GM12872 (cell line): ENCODE measurements around the gene SLC35A5.

Experiments used
- CTCF ChIP-seq: IDR thresholded peaks from 3 replicates; pipeline ENCODE4 v1.5.1; 2011; ENCODE audit warnings: low read depth, mild to moderate bottlenecking, low read length, moderate library complexity; ENCODE audit not compliant: insufficient read depth

The SLC35A5 gene

GRCh38 chr3:112604536-112604935 lies 42.7 kb downstream of the SLC35A5 start:
- no peak for TF ChIP-seq CTCF

DNA sequence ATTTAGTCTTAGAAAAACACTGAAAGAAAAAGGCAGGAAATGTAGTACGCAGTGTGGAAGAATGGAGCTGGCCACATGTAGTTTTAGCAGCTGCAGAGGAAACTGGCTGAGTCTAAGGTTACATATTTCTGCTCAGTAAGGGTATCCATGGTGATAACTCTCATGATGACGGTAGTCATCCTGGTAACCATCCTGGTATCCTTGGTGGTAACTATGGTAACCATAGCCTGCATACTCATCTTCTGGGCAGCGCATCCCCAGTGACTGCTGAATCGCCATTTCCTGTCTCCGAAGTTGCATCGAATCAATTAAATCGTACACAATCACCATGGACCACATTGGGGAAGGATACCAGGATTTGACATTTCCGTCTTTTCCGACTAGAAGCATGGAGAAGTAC lies 43.4 kb downstream of the SLC35A5 start:
- no peak for TF ChIP-seq CTCF

DNA sequence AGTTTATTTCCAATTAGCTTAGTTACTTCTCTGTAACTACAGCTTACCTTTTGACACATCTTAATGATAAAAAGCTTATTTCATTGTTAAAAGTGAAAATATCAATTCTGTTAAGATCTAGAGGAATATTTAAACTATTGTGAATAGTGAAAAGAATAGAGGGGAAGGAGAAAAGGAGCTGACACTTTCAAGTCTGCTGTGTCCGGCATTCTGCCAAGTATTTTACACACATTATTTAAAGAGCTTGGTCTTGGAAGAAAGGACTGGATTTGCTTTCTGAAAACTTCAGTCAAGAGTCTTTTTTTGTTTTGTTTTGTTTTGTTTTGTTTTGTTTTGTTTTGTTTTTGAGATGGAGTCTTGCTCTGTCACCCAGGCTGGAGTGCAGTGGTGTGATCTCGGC lies 44.3 kb downstream of the SLC35A5 start:
- TF ChIP-seq CTCF: no peak

DNA sequence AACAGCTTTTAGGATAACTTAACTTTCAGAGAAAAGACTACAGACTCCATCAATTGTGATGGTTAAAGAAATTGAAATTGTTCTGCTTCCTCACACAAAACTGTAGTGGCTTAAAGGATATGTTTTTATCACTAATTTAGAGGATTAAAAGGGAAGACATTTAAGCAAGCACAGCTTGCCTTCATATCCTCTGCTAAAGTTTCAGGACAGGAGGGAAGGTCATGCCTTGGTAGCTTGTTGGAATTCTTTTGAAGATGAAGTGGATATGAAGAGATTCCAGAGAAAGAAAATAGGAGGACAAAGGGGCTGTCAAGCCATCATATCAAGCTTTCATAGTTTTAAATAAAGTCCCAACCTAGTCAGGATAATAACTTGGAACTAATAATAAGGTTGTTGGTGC lies 46.0 kb downstream of the SLC35A5 start:
- TF ChIP-seq CTCF: no peak

GRCh38 chr3:112610121-112610520 lies 48.3 kb downstream of the SLC35A5 start:
- TF ChIP-seq CTCF: no peak

GRCh38 chr3:112611752-112612515 lies 50.1 kb downstream of the SLC35A5 start:
- no peak for TF ChIP-seq CTCF

DNA sequence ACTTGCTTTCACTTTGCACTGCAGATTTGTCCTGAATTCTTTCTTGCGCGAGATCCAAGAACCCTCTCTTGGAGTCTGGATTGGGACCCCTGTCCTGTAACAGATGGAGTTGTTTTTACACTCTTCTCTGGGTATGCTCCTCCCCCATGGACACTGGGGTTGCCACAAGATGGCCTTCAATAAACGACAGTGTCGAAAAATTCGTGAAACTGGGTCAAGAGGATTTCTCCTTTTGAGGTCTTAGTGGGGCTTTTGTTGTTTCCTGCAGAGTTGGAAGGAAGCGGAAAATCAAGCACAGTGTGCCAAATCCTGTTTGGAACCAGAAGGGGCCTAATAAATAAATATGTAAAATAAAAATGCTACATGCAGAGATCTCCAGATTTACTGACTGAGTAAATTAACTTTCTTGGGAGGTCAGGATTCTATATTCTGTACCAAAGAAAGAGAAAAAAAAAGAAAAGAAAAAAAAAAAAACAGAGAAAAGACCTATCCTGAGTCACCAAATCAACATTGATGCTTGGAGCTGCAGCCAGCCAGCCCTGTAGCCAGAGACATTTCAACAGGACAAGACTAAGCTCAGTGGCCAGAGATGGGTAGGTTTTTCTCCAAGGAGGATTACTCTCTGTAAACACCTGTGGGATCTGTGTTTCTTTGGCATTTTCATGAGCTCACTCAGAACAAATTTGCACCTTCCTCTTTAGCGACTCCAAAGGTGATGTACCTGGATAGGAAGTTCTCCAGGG lies 54.3 kb downstream of the SLC35A5 start:
- TF ChIP-seq CTCF: no peak
